HG02884 (cell line): ENCODE data around the gene CHN1.

Source experiments
- ATAC-seq: cut with Tn5 transposase; IDR thresholded peaks from one replicate; pipeline ENCODE4 v1.9.1; 2021; ENCODE audit warnings: mild to moderate bottlenecking, moderate library complexity; ENCODE audit not compliant: unreplicated experiment

Gene CHN1, protein sequence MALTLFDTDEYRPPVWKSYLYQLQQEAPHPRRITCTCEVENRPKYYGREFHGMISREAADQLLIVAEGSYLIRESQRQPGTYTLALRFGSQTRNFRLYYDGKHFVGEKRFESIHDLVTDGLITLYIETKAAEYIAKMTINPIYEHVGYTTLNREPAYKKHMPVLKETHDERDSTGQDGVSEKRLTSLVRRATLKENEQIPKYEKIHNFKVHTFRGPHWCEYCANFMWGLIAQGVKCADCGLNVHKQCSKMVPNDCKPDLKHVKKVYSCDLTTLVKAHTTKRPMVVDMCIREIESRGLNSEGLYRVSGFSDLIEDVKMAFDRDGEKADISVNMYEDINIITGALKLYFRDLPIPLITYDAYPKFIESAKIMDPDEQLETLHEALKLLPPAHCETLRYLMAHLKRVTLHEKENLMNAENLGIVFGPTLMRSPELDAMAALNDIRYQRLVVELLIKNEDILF

DNA sequence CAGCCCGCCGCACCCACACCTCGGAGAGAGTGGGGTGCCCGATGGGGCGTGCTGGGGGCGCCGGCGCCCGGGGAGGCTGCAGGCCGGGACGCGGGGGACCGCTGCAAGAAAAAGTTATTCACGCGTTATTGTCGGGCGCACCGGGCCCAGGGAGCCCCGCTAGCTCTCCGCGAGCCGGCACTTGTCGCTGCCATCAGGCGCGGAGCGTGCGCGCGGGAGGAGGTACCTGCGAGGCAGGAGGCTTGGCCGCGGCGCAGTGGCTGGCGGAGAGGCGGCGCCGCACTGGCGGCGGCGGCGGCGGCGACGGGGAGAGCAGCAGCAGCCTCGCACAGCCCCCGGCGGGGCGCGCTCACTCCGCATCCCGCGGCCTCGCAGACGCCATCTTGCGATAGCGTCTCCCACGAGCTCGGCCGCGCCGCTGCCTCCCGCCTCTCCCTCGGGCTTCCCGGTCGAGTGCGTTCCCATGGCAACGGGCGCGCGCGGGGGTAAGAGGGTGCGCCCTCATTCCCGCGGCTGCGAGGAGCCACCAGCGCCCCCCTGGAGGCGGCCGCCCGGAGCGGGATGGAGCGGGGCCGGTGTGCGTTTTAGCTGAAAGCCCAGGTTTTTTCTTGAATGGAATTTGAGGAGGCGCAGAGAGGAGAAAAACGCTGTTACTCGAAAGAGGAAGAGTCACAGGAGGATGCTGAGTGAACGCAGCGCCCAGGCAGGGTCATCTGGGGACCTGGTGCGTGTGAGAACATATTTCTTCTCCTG is at the start of gene CHN1:
Gene CHN1 (minus strand): TSS at position 402 of the 753 bp plus-strand sequence. CDS start 469 bp downstream, outside the sequence.
- peak; percentile 76 for ATAC-seq

DNA sequence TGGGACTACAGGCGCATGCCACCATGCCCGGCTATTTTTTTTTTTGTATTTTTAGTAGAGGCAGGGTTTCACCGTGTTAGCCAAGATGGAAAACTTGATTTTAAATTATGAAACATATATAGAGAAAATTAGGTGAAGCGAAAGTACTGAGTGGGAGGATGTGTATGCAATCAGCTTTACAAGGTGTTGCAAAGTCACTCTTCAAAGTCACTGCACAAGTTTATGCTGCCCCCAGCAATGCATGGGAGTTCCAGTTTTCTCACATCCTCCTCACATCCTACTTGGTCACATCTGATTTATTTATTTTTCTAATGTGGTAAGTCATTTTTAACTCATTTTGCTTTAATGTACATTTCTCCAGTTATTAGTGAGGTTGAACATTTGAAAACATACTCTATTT is 49.2 kb upstream of the CHN1 start:
- peak; percentile 70 for ATAC-seq

DNA sequence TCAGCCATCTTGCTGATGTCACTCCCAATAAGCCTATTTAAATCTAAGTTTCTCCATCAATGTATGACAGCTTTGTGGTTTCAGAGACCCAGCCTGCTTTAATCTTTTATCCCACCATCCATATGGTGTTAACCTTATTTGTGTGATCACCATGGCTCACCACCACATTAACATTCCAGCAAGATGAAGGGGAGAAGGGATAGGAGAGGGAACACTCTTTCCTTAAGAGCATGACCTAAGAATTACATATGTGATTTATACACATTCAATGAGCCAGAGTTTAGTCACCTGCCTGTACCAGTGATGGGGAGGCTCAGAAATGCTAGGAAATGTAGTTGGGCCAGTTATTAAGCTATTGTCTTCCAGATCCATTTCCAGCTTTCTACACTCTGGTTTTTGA is 44.5 kb upstream of the CHN1 start:
- ATAC-seq: no peak

DNA sequence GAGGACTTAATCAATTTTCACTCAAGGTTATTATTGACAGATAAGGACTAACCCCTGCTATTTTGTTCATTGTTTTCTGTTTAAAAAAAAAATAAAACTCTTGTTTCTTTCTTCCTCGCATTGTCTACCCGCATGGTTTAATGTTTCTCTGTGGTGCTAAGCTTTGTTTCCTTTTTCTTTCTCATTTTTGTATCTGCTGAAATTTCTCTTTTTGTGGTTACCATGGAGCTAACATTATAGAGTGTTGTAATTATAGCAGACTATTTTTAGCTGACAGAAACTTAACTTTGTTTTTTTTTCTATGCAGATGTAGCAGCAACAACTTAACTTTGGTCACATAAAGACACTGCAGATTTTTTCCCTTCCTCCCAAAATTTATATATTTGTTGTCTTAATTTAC is 43.1 kb upstream of the CHN1 start:
- ATAC-seq: no peak

DNA sequence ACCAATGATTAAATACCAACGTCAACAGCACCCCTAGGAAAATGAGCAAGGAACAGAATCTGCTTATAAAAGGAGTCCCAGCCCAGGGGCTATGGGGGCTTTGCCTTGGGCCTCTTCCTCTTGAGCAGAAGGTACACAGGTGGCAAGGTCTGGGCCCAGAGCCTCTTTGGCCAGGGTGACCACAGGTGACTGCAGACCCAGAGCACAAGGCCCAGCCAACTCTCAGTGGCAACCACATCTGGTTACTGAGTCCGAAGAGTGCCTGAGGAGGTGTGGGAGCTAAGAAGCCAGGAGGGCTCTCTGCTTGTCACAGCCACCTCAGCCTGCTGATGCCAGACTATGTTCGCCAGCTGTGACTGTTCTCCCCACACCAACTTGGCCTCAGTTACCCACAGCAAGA is 34.3 kb upstream of the CHN1 start:
- ATAC-seq: no peak

DNA sequence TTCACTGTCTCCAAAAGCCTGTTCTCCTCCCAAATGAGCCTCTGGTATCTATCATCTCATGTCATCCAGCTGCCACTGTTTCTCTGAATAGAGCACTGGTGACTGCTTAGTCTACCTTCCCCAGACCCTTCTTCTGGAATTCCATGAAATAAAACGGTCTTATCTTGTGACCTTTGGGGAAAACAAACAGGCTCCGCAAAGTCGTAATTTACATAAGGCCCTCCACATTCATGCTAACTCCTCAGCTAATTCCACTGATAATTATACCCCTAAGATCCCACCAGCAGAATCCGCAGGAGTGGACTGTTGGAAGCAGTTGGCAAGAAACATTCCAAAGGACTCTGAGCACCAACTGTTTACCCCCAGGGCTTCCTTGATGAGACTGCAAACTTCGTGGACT is 33.9 kb upstream of the CHN1 start:
- no peak for ATAC-seq

DNA sequence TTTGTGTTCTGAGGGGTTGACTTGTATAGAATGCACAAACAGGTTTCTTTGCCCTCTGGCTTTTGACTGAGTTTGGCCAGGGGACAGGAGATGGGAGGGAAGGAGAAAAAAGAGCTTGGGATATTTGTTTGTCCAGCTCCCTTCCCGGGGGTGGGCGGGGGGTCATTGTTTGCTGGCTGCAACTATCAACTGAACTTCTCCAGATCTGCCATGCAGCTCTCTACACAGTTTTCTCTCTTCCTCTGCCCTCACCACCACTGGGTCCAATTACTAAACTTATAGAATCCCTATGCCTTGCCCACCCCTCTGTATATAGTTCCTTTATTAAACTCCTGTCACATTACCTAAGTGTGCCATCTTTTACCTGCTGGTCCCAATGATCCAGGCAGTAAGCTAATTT is 32.8 kb upstream of the CHN1 start:
- no peak for ATAC-seq

DNA sequence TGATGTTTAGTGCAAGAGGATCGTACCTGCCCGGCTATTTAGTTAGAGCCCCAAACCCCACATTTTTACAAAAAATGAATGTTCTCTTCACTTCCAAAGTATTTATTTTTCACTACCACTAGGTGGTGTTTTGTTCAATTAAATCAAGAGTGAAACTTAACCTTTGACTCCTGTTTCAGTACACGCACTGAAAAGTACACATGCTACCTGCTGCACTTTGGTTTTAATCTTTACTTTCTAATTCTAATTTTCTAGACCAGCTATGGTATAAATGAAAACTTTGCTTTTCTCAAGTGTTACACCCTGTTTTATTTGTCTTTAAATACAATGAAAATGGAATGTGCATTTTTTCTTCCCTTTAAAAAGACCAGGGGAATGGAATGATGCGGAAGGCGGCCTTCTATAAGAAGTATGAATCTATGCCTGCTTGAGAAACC is 31.4 kb upstream of the CHN1 start:
- no peak for ATAC-seq

DNA sequence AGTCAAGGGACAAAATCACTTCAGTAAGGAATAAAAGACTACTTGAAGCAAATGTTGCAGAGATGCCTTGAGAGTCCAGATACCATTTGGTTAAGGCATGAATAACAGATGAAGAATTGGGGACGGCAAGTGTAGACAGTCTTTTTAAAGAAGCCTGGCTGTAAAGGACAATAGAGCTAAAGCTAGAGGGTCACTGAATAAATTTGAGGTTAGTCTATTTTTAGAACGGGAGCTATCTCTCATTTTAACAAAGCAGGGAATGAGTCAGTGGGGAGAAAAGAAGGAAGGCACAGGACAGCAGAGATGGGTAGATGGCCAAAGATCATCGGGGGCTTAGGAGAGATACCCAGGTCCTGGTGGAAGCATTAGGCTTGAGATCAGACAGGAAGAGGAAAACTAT is 30.6 kb upstream of the CHN1 start:
- no peak for ATAC-seq

DNA sequence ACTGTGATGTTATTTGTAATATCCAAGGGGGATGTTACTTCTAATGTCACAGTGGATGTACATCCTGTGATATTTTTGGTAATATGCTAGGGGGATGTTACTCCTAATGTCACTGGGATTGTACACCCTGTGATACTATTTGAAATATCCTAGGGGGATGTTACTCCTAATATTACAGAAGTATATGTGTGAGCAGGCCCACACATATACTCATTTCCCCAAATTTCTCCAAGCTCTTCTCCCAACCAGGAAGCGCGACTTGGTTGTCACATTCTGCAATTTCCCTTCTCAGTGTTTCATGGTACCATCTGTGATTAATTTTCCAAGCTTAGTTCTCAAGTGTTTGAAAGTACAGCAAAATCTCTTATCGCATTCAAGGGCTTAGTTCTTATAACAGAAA is 29.5 kb upstream of the CHN1 start:
- no peak for ATAC-seq

DNA sequence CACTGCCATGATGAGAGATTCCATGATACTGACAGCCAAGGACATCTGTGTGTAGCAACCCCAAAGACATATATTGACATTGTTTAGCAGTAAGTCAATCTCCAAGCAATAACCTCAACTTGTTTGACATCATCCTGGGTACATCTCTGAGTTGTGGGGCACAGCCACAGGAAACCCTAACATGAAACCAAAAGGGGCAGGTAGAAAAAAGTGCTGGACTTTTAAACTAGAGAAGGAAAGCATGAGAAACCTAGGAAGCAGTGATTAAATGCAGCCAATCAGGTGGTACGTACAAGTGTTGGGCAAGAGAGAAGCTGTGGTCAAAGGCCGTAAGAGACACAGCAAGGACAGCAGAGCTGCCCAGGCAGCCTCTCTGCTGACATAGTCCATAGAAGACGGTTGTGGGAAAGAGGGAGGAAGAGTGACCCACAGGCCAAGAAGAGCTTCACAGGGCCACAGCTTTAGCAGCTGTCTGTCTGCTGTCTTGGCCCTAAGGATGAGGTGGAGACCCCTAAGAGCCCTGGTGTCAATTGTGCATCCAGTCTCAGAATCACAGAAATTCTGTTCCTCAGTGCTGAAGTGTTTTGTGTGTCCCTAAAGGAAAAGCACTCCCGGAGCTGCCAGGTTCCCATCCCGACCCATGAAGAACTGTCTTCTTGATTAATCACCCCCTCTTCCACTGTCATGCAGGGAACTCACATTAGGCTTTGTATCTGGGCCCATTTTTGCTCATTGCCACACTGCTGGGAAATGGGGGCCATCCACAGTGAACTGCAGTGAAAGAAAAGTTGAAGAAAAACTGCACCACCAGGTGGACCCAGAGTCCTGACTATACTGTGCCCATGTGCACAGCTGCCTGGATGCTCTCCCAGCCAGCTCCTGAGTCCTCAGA is 25.4 kb upstream of the CHN1 start:
- peak; percentile 59 for ATAC-seq

DNA sequence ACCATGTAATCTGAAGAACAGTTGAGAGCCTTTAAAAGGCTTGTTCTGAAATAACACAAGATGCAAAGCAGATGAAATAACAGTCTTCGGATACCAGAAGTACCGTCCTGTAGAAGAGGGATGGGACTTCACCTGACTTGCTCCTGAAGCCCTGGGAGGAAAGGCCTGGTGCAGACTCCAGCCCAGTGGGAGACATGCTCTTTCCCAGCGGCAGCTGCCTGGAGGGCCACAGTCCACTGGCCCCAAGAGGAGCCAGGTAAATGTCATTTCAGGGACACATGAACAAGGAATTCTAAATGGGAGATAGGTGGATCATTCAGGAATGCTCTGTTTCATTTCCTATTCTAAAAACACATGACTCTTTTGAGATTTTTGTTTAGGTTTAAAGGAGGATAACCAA is 22.6 kb upstream of the CHN1 start:
- no peak for ATAC-seq

DNA sequence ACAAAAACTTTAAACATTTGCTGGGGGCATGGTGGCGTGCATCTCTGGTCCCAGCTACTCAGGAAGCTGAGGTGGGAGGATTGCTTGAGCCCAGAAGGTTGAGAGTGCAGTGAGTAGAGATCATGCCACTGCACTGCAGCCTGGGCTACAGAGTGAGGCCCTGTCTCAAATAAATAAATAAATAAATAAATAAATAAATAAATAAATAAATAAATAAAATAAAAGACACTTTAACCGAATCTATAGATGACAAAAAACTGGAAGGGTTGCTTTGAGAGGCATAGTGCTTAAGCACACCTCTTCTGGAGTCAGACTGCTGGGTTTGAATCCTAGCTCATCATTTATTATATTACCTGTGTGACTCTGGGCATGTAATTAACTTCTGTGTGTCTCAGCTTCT is 21.2 kb upstream of the CHN1 start:
- no peak for ATAC-seq

DNA sequence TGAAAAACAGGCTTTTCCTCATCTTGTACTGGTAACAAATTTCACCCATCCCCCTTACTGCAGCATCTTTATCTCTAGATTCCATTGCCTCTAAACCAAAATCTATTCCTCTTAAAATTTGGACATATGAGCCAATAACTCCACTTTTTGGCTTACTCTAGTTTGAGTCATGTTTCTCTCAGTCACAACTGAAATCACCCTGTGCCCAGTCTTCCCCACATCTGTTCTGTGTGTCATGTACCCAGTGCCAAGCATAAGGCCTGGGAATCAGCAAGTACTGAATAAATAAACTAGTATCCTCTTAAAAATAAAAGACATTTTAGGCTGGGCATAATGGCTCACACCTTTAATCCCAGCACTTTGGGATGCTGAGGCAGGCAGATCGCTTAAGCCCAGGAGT is 20.8 kb upstream of the CHN1 start:
- no peak for ATAC-seq

DNA sequence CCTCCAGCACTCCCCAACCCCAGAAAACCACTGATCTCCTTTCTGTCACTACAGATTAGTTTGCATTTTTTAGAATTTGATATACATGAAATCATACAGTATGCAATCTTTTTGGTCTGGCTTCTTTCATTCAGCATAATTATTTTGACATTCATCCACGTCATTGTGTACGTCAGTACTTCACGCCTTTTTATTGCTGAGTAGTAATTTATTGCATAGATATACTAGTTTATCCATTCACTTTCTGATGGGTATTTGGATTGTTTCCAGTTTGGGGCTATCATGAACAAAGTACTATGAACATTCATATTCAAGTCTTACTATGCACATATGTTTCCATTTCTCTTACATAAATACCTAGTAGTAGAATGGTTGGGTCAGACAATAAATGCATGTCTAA is 20.1 kb upstream of the CHN1 start:
- no peak for ATAC-seq

DNA sequence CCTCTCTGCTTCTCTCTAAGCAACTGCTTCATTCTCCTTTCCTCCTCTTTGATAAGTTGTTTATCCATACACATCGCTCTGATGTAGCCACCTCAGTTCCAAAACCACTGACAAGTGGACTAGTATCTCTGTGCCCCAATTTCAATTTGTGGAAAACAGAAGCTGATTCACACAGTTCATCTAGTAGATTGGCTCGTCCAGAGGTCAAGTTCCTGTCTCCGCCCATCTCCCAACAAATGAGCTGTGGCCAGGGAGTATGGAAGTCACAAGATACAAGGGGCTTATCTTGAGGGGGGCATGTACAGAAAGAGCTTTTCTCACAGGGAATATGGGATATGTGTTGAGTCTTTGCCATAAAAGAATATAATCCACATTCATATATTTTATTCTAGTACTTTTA is 17.7 kb upstream of the CHN1 start:
- no peak for ATAC-seq

DNA sequence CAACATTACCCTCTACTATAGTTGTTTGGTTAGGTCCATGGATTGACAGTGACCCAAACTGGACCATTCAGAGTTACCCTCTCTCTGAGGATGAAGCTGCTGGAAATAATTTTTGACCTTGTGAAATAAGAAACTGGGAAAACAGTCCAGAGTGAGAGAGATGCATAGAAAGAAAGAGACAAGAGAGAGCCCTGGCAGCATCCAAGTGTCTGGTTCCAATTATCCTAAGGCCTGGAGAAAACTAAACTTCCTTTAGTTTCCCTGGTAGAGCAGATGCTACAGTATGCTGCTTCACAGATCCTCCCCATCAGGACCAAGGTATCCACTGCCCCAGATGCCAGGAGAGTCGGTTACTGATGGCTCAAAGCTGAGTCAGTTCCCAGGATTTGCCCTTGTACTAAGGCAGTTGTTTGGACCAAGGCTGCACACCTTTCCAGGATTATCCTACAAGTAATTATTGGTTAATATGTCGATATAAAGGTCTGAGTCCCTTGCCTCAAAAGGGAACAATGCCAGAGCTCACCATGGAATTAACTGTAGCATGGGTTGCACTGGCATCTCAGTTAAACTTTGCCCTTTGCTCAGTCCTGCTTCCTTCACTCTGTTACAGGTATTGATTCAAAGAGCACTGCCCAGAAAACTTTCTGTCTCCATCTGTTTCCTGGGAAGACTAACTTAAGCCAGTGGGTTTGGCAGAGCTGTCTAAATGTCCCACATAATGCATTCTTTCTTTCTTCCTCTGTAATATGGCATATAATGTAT is 14.6 kb upstream of the CHN1 start:
- no peak for ATAC-seq

DNA sequence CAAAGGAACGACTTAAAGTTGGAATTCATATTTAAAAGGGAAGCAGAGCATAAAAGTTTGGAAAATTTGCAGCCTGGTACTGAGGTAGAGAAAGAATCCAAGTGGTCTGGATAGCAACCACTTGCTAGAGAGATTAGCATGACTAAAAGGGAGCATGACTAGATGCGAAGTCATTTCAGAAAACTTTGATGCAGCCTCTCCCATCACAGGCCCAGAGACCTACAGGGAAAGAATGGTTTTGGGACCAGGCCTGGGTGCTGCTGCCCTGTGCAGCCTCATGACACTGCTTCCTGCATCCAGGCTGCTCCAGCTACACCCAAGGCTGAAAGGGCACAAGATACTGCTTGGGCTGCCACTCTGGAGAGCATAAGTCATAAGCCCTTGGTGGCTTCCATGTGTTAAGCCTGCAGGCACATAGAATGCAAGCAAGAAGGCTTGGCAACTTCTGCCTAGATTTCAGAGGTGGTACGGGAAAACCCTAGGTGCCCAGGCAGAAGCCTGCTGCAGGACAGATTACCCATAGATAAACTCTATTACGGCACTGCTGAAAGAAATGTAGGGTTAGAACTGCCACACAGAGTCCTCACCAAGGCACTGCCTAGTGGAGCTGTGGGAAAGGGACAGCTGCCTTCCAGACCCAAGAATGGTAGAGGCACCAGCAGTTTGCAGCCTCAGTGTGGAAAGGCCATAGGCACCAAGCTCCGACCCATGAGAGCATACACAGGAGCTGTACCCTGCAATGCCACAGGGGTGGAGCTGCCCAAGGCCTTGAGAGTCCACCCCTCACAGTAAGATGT is 12.6 kb upstream of the CHN1 start:
- ATAC-seq: no peak

DNA sequence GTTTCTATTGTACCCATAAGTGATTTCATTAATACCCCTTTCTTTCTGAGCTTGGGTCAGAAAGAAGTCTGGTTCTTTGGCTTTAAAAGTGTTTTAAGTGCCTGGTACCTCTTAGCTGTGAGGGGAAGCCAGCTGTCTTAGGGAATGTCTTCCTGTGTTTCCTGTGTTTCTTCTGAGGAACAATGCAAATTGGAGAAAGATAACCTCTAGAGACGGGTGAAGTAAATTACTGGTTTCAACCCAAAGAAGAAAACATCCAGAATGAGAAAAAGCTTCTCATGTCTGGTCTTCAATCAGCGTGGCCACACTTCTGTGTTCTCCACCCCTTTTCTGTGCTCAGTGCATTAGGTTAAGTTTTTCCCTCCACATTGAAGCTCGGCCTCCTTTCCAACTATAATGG is 10.2 kb upstream of the CHN1 start:
- ATAC-seq: no peak

DNA sequence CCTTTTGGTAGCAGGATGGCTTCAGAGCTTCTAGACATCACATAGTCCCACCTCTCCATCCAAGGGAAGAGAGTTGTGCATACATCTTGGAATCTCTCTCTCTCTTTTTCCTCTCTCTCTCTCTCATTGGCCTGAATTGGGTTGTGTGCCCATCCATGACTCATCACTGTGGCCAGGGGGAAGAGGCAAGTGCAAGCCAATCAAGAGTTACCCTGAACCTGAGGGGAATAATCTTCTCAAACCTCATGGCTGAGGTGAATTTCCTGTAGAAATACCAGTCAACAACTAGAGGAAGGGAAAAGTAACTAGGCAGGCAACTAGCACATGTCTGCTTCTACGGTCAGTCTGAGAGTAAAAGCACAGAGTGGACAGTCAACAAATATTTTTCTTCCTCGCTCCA is 7.3 kb upstream of the CHN1 start:
- no peak for ATAC-seq
